Medulla oblongata (tissue), 1 donor: ENCODE results near the gene LRPAP1.
"Not testable (repeated sequence)": the region's sequence is repeated elsewhere in the genome, so short reads cannot be mapped to it uniquely, and the experiment has no call there.

Experiments
- DNase-seq: peaks from one replicate; pipeline ENCODE4 v3.0.0-alpha.2; 2015; ENCODE audit errors: extremely low spot score

LRPAP1 gene

GRCh38 chr4:3560465-3560864, 28.2 kb upstream of the LRPAP1 start:
- DNase-seq = not testable (repeated sequence)

GRCh38 chr4:3559381-3560290, 27.4 kb upstream of the LRPAP1 start:
- DNase-seq = not testable (repeated sequence)

- not testable (repeated sequence) for DNase-seq
Measured at GRCh38 chr4:3558514-3558836, 26.3 kb upstream of the LRPAP1 start.

- DNase-seq = not testable (repeated sequence)
Measured at GRCh38 chr4:3557676-3558513, 25.7 kb upstream of the LRPAP1 start.

- DNase-seq = peak; percentile 9
Measured at GRCh38 chr4:3557088-3557492, 24.9 kb upstream of the LRPAP1 start.

- not testable (repeated sequence) for DNase-seq
Measured at GRCh38 chr4:3556244-3556867, 24.1 kb upstream of the LRPAP1 start.

- DNase-seq = not testable (repeated sequence)
Measured at GRCh38 chr4:3555459-3556070, 23.3 kb upstream of the LRPAP1 start.

GRCh38 chr4:3551366-3551765, 19.1 kb upstream of the LRPAP1 start:
- DNase-seq = not testable (repeated sequence)

GRCh38 chr4:3550792-3551325, 18.6 kb upstream of the LRPAP1 start:
- DNase-seq = not testable (repeated sequence)

- DNase-seq = not testable (repeated sequence)
Measured at GRCh38 chr4:3550041-3550440, 17.8 kb upstream of the LRPAP1 start.

- DNase-seq = not testable (repeated sequence)
Measured at GRCh38 chr4:3549694-3550001, 17.4 kb upstream of the LRPAP1 start.

- DNase-seq = not testable (repeated sequence)
Measured at GRCh38 chr4:3548991-3549693, 16.9 kb upstream of the LRPAP1 start.

- DNase-seq = not testable (repeated sequence)
Measured at GRCh38 chr4:3546721-3547120, 14.5 kb upstream of the LRPAP1 start.

- DNase-seq = not testable (repeated sequence)
Measured at GRCh38 chr4:3545351-3545750, 13.1 kb upstream of the LRPAP1 start.

- DNase-seq = not testable (repeated sequence)
Measured at GRCh38 chr4:3544259-3545025, 12.2 kb upstream of the LRPAP1 start.

GRCh38 chr4:3543415-3543814, 11.2 kb upstream of the LRPAP1 start:
- DNase-seq = not testable (repeated sequence)

- DNase-seq = not testable (repeated sequence)
Measured at GRCh38 chr4:3538906-3539305, 6.7 kb upstream of the LRPAP1 start.

- not testable (repeated sequence) for DNase-seq
Measured at GRCh38 chr4:3535812-3536211, 3.6 kb upstream of the LRPAP1 start.

- DNase-seq = no peak
Measured at GRCh38 chr4:3533423-3533820, 1.2 kb upstream of the LRPAP1 start.
